WTC11 (cell line): ENCODE measurements around the gene STEAP1B. TPM values are rescaled to one million over a fixed set of nuclear protein-coding genes. Genes with fewer than 3 reads are reported as not detected.

ENCODE experiments used
- ATAC-seq: fragments of 200-7000 bp; cut with Tn5 transposase; 2 replicates; pipeline ENCODE4 v1.10.0; 2021; ENCODE audit warnings: mild to moderate bottlenecking, moderate library complexity
- CTCF ChIA-PET: fragments of 300-600 bp; sonication (Branson Sonifier 250); formaldehyde crosslinking; loops from one replicate; lab custom pipeline; 2021; ENCODE audit warnings: antibody characterized with exemption; lab: Charles Lee
- POLR2A ChIA-PET: fragments of 350-600 bp; sonication (Branson Sonifier 250); formaldehyde crosslinking; loops from one replicate; lab custom pipeline; 2021; ENCODE audit warnings: antibody characterized with exemption; lab: Charles Lee
- DNase-seq: peaks from one replicate; pipeline ENCODE4 v3.0.0; 2021; ENCODE audit warnings: low spot score
- H3K27ac Mint-ChIP-seq: 2 replicates; pipeline ENCODE4 v1.8.0; 2021; ENCODE audit warnings: mixed read lengths
- H3K27me3 Mint-ChIP-seq: 2 replicates; pipeline ENCODE4 v1.8.0; 2021; ENCODE audit warnings: low read depth, mild to moderate bottlenecking, moderate library complexity, mixed read lengths
- H3K36me3 Mint-ChIP-seq: 2 replicates; pipeline ENCODE4 v1.8.0; 2021; ENCODE audit warnings: mixed read lengths
- H3K4me1 Mint-ChIP-seq: 2 replicates; pipeline ENCODE4 v1.8.0; 2022; ENCODE audit warnings: mixed read lengths
- H3K4me3 Mint-ChIP-seq: 2 replicates; pipeline ENCODE4 v1.8.0; 2021; ENCODE audit warnings: mild to moderate bottlenecking, moderate library complexity, mixed read lengths
- H3K9me3 Mint-ChIP-seq: 2 replicates; pipeline ENCODE4 v1.8.0; 2021; ENCODE audit warnings: mixed read lengths
- ATF1 ChIP-seq: sonication (generic); formaldehyde crosslinking; IDR thresholded peaks from 2 replicates; pipeline ENCODE4 v1.8.1; 2023; ENCODE audit warnings: mild to moderate bottlenecking, moderate library complexity, missing genetic modification reagents
- FOXP1 ChIP-seq: sonication (generic); formaldehyde crosslinking; IDR thresholded peaks from 2 replicates; pipeline ENCODE4 v1.8.0; 2022; ENCODE audit warnings: missing genetic modification reagents, mild to moderate bottlenecking, moderate library complexity, borderline replicate concordance
- GABPB1 ChIP-seq: sonication (generic); formaldehyde crosslinking; IDR thresholded peaks from 2 replicates; pipeline ENCODE4 v1.8.1; 2023; ENCODE audit warnings: mild to moderate bottlenecking, missing genetic modification reagents
- GRHL2 ChIP-seq: fragments of 250-450 bp; sonication (Bioruptor Pico); IDR thresholded peaks from 2 replicates; pipeline ENCODE4 v1.8.0; 2022; ENCODE audit warnings: mild to moderate bottlenecking, moderate library complexity; ENCODE audit not compliant: insufficient replicate concordance, severe bottlenecking
- GTF2I ChIP-seq: fragments of 250-450 bp; sonication (Bioruptor Pico); conservative IDR thresholded peaks from 2 replicates; pipeline ENCODE4 v1.4.0; 2021; ENCODE audit warnings: mild to moderate bottlenecking
- NR3C1 ChIP-seq: sonication (generic); formaldehyde crosslinking; conservative IDR thresholded peaks from 2 replicates; pipeline ENCODE4 v1.8.1; 2023; ENCODE audit warnings: low read depth, mild to moderate bottlenecking, missing genetic modification reagents
- SMAD3 ChIP-seq: sonication (generic); formaldehyde crosslinking; IDR thresholded peaks from 2 replicates; pipeline ENCODE4 v1.8.0; 2022; ENCODE audit warnings: missing genetic modification reagents, mild to moderate bottlenecking, borderline replicate concordance
- TCF7 ChIP-seq: sonication (generic); formaldehyde crosslinking; IDR thresholded peaks from 2 replicates; pipeline ENCODE4 v1.8.0; 2022; ENCODE audit warnings: mild to moderate bottlenecking, low read depth, missing genetic modification reagents, moderate library complexity
- ZNF232 ChIP-seq: sonication (generic); formaldehyde crosslinking; IDR thresholded peaks from 2 replicates; pipeline ENCODE4 v1.8.0; 2022; ENCODE audit warnings: mild to moderate bottlenecking, missing genetic modification reagents
- total RNA-seq: library from RNA; stranded (reverse); gene quantifications from 3 replicates; pipeline ENCODE4 v1.2.3, GENCODE V29; 2021
- TF ChIP-seq, protein P1 (sequence below): sonication (generic); formaldehyde crosslinking; IDR thresholded peaks from 2 replicates; pipeline ENCODE4 v1.8.1; 2022; ENCODE audit warnings: mild to moderate bottlenecking, missing genetic modification reagents, moderate library complexity, borderline replicate concordance
- TF ChIP-seq, protein P2 (sequence below): sonication (generic); formaldehyde crosslinking; IDR thresholded peaks from 2 replicates; pipeline ENCODE4 v1.8.0; 2022; ENCODE audit warnings: mild to moderate bottlenecking, missing genetic modification reagents
- TF ChIP-seq, protein P3 (sequence below): sonication (generic); formaldehyde crosslinking; IDR thresholded peaks from 2 replicates; pipeline ENCODE4 v1.8.0; 2023; ENCODE audit warnings: missing genetic modification reagents, mild to moderate bottlenecking, borderline replicate concordance
- TF ChIP-seq, protein P4 (sequence below): fragments of 200-600 bp; IDR thresholded peaks from 2 replicates; pipeline ENCODE4 v1.8.0; 2022; ENCODE audit warnings: antibody characterized with exemption
- TF ChIP-seq, protein P5 (sequence below): sonication (generic); formaldehyde crosslinking; IDR thresholded peaks from 2 replicates; pipeline ENCODE4 v1.8.0; 2022; ENCODE audit warnings: mild to moderate bottlenecking, missing genetic modification reagents
- TF ChIP-seq, protein P6 (sequence below): sonication (generic); formaldehyde crosslinking; conservative IDR thresholded peaks from 2 replicates; pipeline ENCODE4 v1.8.1; 2022; ENCODE audit warnings: mild to moderate bottlenecking, missing genetic modification reagents
- TF ChIP-seq, protein P7 (sequence below): sonication (generic); formaldehyde crosslinking; IDR thresholded peaks from 2 replicates; pipeline ENCODE4 v1.8.0; 2022; ENCODE audit warnings: mild to moderate bottlenecking, missing genetic modification reagents

STEAP1B gene
- total RNA-seq, 1 experiment from 2014 or later, result 5.5 TPM

DNA sequence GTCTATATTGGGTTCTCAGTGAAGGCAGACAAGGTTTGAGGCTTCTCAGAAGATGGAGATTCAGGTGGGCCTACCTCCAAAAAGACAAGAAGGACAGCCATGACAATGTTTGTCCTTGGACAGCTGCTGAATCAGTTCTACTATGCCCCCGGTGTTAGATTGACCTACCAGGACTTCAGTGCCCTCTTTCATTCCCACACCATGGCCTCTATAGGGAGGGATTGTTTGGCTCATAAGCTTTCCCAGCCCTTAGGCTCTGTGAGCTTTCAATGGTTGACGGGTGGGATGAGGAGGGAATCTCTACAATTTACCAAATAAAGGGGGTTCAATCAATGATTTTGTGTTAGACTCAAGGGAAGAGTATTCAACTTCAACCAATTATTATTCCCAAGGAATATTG lies 119.7 kb downstream of the STEAP1B start:
- ATAC-seq (peak; percentile 61), DNase-seq (no peak)
- Mint-ChIP-seq H3K4me3 (no peak overlapping the region), H3K27me3 (no peaks in the 10 kb centered on the region), H3K36me3 (no peaks in the 10 kb centered on the region), H3K4me1 (peaks cover 15% of the 10 kb centered on the region), H3K9me3 (no peaks in the 10 kb centered on the region), H3K27ac (no peak overlapping the region)
- CTCF ChIA-PET, result interaction anchor here (0.5 to 1.7 kb wide), 4 partner anchors 53 to 268 kb away, joined by 3 to 6 read pairs (median 3); no protein-coding TSS in a partner anchor
- TF ChIP-seq GTF2I (no peak), ATF1 (CRISPR knock-in tag) (no peak), FOXP1 (no peak), TCF7 (CRISPR knock-in tag) (no peak), ZNF232 (CRISPR knock-in tag) (no peak), NR3C1 (CRISPR knock-in tag) (no peak), GRHL2 (CRISPR knock-in tag) (no peak)
- TF ChIP-seq, protein P1, sequence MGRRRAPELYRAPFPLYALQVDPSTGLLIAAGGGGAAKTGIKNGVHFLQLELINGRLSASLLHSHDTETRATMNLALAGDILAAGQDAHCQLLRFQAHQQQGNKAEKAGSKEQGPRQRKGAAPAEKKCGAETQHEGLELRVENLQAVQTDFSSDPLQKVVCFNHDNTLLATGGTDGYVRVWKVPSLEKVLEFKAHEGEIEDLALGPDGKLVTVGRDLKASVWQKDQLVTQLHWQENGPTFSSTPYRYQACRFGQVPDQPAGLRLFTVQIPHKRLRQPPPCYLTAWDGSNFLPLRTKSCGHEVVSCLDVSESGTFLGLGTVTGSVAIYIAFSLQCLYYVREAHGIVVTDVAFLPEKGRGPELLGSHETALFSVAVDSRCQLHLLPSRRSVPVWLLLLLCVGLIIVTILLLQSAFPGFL (CRISPR knock-in tag), result no peak
- TF ChIP-seq, protein P2, sequence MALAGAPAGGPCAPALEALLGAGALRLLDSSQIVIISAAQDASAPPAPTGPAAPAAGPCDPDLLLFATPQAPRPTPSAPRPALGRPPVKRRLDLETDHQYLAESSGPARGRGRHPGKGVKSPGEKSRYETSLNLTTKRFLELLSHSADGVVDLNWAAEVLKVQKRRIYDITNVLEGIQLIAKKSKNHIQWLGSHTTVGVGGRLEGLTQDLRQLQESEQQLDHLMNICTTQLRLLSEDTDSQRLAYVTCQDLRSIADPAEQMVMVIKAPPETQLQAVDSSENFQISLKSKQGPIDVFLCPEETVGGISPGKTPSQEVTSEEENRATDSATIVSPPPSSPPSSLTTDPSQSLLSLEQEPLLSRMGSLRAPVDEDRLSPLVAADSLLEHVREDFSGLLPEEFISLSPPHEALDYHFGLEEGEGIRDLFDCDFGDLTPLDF (CRISPR knock-in tag), result no peak
- TF ChIP-seq, protein P3, sequence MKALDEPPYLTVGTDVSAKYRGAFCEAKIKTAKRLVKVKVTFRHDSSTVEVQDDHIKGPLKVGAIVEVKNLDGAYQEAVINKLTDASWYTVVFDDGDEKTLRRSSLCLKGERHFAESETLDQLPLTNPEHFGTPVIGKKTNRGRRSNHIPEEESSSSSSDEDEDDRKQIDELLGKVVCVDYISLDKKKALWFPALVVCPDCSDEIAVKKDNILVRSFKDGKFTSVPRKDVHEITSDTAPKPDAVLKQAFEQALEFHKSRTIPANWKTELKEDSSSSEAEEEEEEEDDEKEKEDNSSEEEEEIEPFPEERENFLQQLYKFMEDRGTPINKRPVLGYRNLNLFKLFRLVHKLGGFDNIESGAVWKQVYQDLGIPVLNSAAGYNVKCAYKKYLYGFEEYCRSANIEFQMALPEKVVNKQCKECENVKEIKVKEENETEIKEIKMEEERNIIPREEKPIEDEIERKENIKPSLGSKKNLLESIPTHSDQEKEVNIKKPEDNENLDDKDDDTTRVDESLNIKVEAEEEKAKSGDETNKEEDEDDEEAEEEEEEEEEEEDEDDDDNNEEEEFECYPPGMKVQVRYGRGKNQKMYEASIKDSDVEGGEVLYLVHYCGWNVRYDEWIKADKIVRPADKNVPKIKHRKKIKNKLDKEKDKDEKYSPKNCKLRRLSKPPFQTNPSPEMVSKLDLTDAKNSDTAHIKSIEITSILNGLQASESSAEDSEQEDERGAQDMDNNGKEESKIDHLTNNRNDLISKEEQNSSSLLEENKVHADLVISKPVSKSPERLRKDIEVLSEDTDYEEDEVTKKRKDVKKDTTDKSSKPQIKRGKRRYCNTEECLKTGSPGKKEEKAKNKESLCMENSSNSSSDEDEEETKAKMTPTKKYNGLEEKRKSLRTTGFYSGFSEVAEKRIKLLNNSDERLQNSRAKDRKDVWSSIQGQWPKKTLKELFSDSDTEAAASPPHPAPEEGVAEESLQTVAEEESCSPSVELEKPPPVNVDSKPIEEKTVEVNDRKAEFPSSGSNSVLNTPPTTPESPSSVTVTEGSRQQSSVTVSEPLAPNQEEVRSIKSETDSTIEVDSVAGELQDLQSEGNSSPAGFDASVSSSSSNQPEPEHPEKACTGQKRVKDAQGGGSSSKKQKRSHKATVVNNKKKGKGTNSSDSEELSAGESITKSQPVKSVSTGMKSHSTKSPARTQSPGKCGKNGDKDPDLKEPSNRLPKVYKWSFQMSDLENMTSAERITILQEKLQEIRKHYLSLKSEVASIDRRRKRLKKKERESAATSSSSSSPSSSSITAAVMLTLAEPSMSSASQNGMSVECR, result no peak
- TF ChIP-seq, protein P4, sequence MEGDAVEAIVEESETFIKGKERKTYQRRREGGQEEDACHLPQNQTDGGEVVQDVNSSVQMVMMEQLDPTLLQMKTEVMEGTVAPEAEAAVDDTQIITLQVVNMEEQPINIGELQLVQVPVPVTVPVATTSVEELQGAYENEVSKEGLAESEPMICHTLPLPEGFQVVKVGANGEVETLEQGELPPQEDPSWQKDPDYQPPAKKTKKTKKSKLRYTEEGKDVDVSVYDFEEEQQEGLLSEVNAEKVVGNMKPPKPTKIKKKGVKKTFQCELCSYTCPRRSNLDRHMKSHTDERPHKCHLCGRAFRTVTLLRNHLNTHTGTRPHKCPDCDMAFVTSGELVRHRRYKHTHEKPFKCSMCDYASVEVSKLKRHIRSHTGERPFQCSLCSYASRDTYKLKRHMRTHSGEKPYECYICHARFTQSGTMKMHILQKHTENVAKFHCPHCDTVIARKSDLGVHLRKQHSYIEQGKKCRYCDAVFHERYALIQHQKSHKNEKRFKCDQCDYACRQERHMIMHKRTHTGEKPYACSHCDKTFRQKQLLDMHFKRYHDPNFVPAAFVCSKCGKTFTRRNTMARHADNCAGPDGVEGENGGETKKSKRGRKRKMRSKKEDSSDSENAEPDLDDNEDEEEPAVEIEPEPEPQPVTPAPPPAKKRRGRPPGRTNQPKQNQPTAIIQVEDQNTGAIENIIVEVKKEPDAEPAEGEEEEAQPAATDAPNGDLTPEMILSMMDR, result no peak
- TF ChIP-seq, protein P5, sequence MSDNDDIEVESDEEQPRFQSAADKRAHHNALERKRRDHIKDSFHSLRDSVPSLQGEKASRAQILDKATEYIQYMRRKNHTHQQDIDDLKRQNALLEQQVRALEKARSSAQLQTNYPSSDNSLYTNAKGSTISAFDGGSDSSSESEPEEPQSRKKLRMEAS (CRISPR knock-in tag), result no peak
- TF ChIP-seq, protein P6, sequence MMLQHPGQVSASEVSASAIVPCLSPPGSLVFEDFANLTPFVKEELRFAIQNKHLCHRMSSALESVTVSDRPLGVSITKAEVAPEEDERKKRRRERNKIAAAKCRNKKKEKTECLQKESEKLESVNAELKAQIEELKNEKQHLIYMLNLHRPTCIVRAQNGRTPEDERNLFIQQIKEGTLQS (CRISPR knock-in tag), result no peak
- POLR2A ChIA-PET, result no interaction called here

DNA sequence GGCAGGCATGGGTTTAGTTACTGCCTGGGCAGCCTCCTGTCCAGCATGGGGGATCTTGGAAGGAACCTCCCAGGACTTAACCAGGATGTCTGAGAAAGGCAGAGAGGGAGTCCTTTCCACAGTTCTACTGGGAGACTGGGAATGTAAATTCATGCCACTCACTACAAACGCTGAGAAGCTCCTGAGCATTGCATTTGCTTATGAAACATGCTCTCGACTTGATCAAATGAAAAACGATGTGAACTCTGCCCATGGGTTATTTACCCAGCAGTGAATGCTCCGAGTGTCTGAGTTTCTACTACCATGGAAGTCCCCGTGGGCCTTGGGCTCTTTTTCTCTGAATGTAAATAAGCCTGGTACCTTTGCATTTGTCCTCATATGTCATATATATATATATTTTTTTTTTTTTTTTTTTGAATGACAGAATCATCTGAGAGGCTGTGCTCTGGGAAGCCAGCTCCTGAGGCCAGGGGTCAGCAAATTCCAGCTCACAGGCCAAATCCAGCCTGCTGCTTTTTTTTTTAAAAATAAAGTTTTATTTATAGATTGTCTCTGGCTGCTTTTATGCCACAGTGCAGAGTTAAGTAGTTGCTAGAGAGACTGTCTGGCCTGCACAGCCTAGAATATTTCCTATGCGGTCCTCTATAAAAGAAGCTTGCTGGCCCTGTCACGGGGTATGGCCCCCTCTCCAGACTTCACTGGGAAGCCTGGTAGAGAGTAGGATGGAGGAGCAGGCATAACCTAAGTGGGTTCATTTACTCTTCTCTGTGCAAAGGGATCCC lies 121.6 kb downstream of the STEAP1B start:
- TF ChIP-seq, protein P7, sequence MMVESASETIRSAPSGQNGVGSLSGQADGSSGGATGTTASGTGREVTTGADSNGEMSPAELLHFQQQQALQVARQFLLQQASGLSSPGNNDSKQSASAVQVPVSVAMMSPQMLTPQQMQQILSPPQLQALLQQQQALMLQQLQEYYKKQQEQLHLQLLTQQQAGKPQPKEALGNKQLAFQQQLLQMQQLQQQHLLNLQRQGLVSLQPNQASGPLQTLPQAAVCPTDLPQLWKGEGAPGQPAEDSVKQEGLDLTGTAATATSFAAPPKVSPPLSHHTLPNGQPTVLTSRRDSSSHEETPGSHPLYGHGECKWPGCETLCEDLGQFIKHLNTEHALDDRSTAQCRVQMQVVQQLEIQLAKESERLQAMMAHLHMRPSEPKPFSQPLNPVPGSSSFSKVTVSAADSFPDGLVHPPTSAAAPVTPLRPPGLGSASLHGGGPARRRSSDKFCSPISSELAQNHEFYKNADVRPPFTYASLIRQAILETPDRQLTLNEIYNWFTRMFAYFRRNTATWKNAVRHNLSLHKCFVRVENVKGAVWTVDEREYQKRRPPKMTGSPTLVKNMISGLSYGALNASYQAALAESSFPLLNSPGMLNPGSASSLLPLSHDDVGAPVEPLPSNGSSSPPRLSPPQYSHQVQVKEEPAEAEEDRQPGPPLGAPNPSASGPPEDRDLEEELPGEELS (CRISPR knock-in tag), result no peak
- TF ChIP-seq GABPB1 (CRISPR knock-in tag) (peak; percentile 38; the same call in 1 of the 2 replicates), SMAD3 (CRISPR knock-in tag) (no peak)
- H3K4me1 Mint-ChIP-seq, result peaks cover 15% of the 10 kb centered on the region
- POLR2A ChIA-PET, result no interaction called here
- no peak overlapping the region for H3K27ac Mint-ChIP-seq
- H3K9me3 Mint-ChIP-seq, result no peaks in the 10 kb centered on the region
- ATAC-seq, result no peak
- H3K4me3 Mint-ChIP-seq, result no peak overlapping the region
- CTCF ChIA-PET, result no interaction called here
- H3K36me3 Mint-ChIP-seq, result no peaks in the 10 kb centered on the region
- DNase-seq, result no peak
- no peaks in the 10 kb centered on the region for H3K27me3 Mint-ChIP-seq
